NCI-H1930 (cell line): Measurements from ENCODE around the gene RTP3.
"Not testable (repeated sequence)": the region's sequence is repeated elsewhere in the genome, so short reads cannot be mapped to it uniquely, and the experiment has no call there.

ENCODE experiments used
- DNase-seq, 2 experiments: peaks; one replicate each; lab custom pipeline; 2025; lab: John Stamatoyannopoulos, UW

RTP3 gene

GRCh38 chr3:46491089-46492070 lies 6.4 kb upstream of the RTP3 start:
- no peak for DNase-seq

GRCh38 chr3:46492890-46493547 lies 4.8 kb upstream of the RTP3 start:
- DNase-seq: no peak

GRCh38 chr3:46494491-46494890 lies 3.3 kb upstream of the RTP3 start:
- not testable (repeated sequence) for DNase-seq

- DNase-seq: no peak
Observed at GRCh38 chr3:46495901-46496456, 1.8 kb upstream of the RTP3 start.

DNA sequence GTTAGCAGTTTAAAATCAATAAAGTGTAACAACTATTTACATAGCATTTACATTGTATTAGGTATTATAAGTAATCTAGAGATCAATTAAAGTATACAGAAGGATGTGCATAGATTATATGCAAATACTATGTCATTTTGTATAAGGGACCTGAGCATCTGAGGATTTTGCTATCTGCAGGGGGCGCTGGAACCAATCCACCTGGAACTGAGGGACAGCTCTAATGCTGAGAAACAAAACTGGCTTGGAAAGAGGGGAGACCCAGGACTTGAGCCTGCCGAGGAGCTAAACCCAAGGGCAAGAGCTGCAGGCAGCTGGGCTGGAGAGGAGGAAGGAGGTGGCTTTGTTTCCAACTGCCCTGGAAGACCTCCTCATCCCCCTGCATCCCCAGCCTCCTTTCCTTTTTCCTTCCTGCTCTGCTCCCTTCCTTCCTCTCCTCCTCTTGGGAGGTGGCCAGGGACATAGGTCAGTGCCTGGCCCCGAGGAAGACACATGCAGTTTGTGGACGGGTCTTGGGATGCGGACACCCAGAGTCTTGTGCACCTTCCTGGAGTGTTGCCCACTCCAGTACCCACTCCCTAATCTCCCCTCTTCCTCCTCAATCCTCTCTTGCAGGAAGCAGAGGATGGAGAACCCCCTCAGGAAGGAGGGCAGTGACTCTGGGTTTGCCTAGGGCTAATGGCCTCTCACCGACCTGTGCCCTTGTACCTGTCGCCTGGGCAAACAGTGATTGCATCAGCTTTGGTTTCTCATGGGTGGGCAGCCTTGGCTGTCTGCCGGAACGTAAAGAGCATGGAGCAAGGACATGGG lies 825 bp upstream of the RTP3 start:
- no peak for DNase-seq

DNA sequence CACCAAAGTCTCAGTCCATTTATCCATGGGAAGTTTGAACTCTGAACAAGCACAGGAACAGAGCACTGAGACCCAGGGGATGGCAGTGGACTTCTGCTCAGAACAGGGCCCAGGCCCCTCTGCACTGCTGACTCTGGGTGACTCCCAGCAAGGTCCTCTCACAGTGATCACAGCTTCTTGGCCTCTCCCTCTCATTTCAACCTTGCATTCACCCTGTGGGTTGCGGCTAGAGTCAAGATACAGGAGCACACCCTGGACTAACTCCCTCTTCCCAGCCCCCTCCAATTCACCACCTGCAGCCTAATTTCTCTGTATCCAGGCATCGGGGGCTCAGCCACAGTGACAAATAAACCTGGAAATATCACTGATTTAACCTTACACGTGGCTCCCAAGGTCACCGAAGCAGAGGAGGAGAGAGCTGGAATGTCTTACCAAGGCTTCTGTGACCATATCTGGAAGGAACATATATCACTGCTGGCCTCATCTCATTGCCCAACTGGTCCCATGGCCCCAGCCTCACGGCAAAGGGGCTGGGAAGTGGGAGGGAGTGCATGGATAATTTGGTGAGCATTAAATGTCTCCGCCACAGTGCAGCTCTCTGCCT lies 1.2 kb downstream of the RTP3 start:
- no peak for DNase-seq

DNA sequence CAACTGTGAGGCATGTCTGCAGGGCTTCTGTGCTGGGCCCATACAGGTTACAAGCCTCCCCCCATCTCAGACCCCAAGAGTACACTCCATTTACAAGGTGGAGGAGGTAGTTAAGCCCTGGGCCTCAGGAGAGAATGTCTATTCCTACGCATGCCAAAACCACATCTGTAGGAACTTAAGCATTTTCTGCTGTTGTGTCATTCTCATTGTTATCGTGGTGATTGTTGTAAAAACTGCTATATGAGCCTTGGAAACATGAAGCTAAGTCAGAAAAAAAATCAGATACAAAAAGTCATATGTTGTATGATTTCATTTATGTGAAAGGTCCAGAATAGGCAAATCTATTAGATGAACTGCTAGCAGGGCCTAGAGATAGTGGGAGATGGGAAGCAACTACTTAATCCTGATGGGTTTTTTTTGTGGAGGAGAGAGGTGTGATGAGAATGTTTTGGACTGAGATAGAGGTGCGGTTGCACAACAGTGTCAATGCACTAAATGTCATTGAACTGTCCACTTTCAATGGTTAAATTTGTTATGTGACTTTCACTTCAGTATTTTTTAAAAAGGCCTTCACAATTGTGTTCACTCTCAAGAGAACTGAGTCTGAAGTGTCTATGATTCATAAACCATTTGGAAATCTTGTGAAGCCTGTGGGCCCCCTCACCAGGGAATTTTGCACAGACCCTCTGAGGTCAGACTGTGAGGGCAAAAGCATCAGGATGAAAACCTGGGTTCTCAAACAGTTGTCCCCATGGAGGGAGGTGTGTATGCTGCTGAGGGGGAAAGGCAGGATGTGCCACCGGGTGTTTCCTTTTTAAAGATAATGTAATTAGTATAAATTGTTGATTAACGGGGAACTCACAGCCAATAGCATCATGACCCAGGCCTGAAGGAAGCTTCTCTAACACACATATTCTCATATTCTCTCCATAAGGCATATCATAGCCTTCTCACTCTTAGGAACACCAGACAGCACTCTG lies 3.2 kb downstream of the RTP3 start:
- no peak for DNase-seq

DNA sequence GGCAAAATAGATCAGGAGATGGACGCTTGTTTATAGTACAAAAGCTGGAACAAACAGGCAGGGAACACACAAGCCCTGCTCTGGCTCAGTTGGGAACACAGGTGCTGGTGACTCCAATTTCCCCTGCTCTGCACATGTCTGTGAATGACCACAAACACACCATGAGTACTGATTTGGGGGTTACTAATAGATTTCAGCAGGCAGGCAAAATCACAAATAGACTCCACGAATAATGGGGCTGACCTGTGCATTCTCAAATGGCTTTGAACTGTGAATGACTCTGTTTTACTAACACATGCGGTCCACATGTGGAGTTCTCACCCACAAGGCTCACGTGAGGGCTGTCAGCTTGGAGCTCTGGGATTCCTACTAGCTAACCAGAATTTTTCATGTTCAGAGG lies 3.9 kb downstream of the RTP3 start:
- DNase-seq: no peak

- DNase-seq: no peak
Observed at GRCh38 chr3:46503200-46503874, 5.6 kb downstream of the RTP3 start.

DNA sequence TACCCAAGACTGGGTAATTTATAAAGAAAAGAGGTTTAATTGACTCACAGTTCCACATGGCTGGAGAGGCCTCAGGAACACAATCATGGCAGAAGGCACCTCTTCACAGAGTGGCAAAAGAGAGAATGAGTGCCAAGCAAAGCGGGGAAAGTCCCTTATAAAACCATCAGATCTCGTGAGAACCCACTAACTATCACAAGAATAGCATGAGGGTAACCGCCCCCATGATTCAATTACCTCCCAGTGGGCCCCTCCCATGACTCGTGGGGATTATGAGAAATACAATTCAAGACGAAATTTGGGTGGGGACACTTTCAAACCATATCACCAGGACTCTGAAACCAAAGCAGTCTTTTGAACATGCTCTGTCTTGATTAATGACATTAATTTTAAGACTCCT lies 7.0 kb downstream of the RTP3 start:
- no peak for DNase-seq

DNA sequence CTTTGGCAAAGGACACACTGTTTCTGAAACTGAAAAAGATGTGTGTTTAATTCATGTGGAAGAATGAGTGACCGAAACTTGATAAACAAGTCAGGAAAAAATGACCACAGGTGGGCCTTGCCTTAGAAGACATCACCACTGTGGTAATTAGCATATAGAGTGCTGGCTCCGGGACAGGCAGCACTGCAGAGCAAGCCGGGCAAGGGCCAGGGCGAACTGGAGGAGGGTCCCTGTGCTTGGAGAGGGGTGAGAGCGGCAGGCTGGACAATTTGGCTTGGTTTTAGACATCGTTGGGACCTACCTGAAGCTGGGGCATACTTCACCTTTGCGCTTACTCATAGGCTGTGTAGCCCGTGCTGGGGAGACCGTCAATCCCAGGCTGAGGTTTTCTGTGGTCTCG lies 8.2 kb downstream of the RTP3 start:
- DNase-seq: no peak

DNA sequence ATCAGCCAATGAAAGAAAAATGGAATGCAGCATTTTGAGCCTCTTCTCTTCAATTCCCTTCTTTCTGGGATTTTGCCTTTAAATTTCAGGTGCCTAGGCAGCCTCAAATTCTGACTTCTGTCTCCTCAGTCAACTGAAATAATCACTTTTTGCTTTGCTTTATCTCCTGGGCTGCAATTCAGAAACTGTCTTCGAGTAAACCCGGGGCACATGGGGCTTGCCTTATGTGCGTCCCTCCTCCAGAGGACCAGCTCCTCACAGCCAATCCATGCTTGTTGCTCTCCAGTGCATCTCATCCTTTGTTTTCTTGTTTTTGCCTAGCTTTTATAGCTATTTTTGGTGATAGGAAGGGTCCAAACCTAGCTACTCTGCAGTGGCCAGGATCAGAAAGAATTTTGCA lies 8.8 kb downstream of the RTP3 start:
- no peak for DNase-seq

- no peak for DNase-seq
Observed at GRCh38 chr3:46508850-46509591, 11.2 kb downstream of the RTP3 start.

GRCh38 chr3:46509661-46510187 lies 11.9 kb downstream of the RTP3 start:
- no peak for DNase-seq

DNA sequence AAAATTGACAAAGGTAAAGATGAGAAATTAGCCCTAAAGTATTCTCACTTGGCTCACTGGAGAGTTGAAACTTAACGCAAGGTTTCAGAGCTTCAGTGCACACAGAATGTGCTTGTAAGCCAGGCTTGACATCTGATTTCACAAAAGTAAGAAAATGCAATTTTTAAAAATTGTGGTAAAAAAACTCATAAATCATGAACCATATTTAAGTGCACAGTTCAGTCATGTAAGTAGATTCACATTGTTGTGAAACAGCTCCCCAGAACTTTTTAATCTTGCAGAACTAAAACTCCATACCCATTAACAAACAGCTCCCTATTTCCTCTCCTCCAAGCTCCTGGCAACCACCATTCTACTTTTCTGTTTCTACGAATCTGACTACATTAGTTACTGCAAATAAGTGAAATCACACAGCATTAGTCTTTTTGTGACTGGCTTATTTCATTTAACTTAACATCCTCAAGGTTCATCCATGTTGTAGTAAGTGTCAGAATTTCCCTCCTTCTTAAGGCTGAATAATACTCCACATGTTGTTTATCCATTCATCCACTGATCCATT lies 14.5 kb downstream of the RTP3 start:
- no peak for DNase-seq

GRCh38 chr3:46516521-46516920 lies 18.7 kb downstream of the RTP3 start:
- no peak for DNase-seq

- DNase-seq: no peak
Observed at GRCh38 chr3:46517016-46517783, 19.4 kb downstream of the RTP3 start.

- DNase-seq: no peak
Observed at GRCh38 chr3:46517784-46518181, 20.0 kb downstream of the RTP3 start.
